ENCODE data around the gene ERICH3.
A peak's percentile ranks its signal among the peaks of the same experiment; 100 is the strongest.

ERICH3 gene

GRCh38 chr1:74673351-74674111 is at the start of gene ERICH3:
ERICH3 (minus strand) TSS chr1:74673792; CDS start chr1:74673519, 273 bp downstream.
- DNase-seq, result no peak

GRCh38 chr1:74717626-74718025 is 44.0 kb upstream of the ERICH3 start:
- DNase-seq, result no peak

- DNase-seq, result no peak
These were observed 43.2 kb upstream of the ERICH3 start for GRCh38 chr1:74716822-74717221.

GRCh38 chr1:74715806-74716205 is 42.2 kb upstream of the ERICH3 start:
- DNase-seq, result no peak

- no peak for DNase-seq
These were observed 41.6 kb upstream of the ERICH3 start for GRCh38 chr1:74715236-74715502.

- DNase-seq, result no peak
These were observed 41.0 kb upstream of the ERICH3 start for GRCh38 chr1:74714429-74715235.

GRCh38 chr1:74713849-74714248 is 40.3 kb upstream of the ERICH3 start:
- no peak for DNase-seq

GRCh38 chr1:74712881-74713280 is 39.3 kb upstream of the ERICH3 start:
- no peak for DNase-seq

GRCh38 chr1:74703386-74704182 is 30.0 kb upstream of the ERICH3 start:
- DNase-seq, result no peak

GRCh38 chr1:74699331-74699730 is 25.7 kb upstream of the ERICH3 start:
- DNase-seq, result no peak

- no peak for DNase-seq
These were observed 24.2 kb upstream of the ERICH3 start for GRCh38 chr1:74697832-74698231.

GRCh38 chr1:74693473-74693872 is 19.9 kb upstream of the ERICH3 start:
- no peak for DNase-seq

GRCh38 chr1:74690909-74691308 is 17.3 kb upstream of the ERICH3 start:
- DNase-seq, result no peak

GRCh38 chr1:74690364-74690696 is 16.7 kb upstream of the ERICH3 start:
- no peak for DNase-seq

- no peak for DNase-seq
These were observed 16.2 kb upstream of the ERICH3 start for GRCh38 chr1:74689621-74690363.

- DNase-seq, result peak; percentile 16
These were observed 13.3 kb upstream of the ERICH3 start for GRCh38 chr1:74686928-74687327.

GRCh38 chr1:74684301-74684700 is 10.7 kb upstream of the ERICH3 start:
- no peak for DNase-seq

GRCh38 chr1:74683656-74684055 is 10.1 kb upstream of the ERICH3 start:
- no peak for DNase-seq

- no peak for DNase-seq
These were observed 8.3 kb upstream of the ERICH3 start for GRCh38 chr1:74681851-74682250.

GRCh38 chr1:74681449-74681848 is 7.9 kb upstream of the ERICH3 start:
- no peak for DNase-seq

GRCh38 chr1:74681001-74681400 is 7.4 kb upstream of the ERICH3 start:
- no peak for DNase-seq

GRCh38 chr1:74679811-74680210 is 6.2 kb upstream of the ERICH3 start:
- no peak for DNase-seq

GRCh38 chr1:74677926-74678325 is 4.3 kb upstream of the ERICH3 start:
- DNase-seq, result no peak
